ENCODE results near the gene SERPINB6. TPM values are rescaled to one million over a fixed set of nuclear protein-coding genes. Genes with fewer than 3 reads are reported as not detected.
A peak's percentile ranks its signal among the peaks of the same experiment; 100 is the strongest.

SERPINB6 gene
- total RNA-seq, 2 donors from 2014 or later: 128 to 150 TPM

DNA sequence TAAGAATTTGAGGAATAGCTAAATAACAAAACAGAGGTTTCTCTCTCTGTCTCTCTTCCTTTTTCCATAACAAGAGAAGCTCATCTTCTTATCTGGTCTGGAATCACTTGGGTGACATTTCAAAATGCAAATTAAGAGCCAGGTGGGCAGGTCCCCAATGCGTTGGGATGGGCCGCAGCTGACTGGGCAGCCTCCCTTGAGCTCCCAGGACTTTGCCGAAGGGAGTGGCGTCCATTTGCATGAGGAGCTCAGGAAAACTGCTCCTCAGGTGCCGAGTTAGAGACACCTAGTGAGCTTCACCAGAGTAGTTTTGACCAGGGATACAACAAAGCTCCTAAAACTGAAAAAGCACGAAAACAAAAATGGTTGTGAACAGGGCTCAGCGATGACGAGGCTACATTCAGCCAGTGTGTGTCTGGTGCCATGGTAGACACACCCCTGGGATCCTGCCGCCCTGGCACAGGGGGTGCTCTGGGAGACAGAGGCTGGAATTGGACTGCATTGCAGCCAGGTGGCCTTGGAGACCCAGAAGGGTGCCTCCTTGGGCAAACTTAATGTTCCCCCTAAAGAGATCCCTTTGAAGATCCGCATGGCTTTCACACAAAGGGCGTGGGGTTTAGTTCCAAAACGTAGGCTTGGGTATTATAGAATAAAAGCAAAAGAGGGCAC lies 13.5 kb upstream of the SERPINB6 start:
- no peak overlapping the region for H3K4me3 ChIP-seq (ENCODE audit: low read length)
- H3K4me3 Mint-ChIP-seq: peak overlapping the region; percentile 8
- H3K27me3 Mint-ChIP-seq (ENCODE audit: insufficient read depth): no peaks in the 10 kb centered on the region
- H3K27me3 ChIP-seq (ENCODE audit: control insufficient read depth, insufficient read depth, low read length, poor library complexity, severe bottlenecking): no peaks in the 10 kb centered on the region
- 70 to 71% methylated on average over 12 of the region's 12 CpGs for WGBS, 2 experiments (ENCODE audit: insufficient coverage in 1 of 2, insufficient read length in 1 of 2)
- H3K9ac ChIP-seq (ENCODE audit: extremely low read depth, low read length, poor library complexity, severe bottlenecking): no peak overlapping the region
- H3K36me3 ChIP-seq (ENCODE audit: control insufficient read depth, insufficient read depth, low read length): no peaks in the 10 kb centered on the region
- H3K4me1 Mint-ChIP-seq: peaks cover 69% of the 10 kb centered on the region
- TF ChIP-seq CTCF (conservative IDR thresholded peaks at IDR 0.05): no peak
- peaks cover 27% of the 10 kb centered on the region for H3K4me1 ChIP-seq (ENCODE audit: control insufficient read depth, insufficient read depth, low read length)
- no peaks in the 10 kb centered on the region for H3K9me3 ChIP-seq (ENCODE audit: control insufficient read depth, low read length)
- DNase-seq: peak; percentile 86
- H3K9me3 Mint-ChIP-seq: no peaks in the 10 kb centered on the region
- peak overlapping the region; percentile 94 for H3K27ac Mint-ChIP-seq
- no peaks in the 10 kb centered on the region for H3K36me3 Mint-ChIP-seq (ENCODE audit: low read depth)
- H3K27ac ChIP-seq (ENCODE audit: low read depth, low read length): no peak overlapping the region

DNA sequence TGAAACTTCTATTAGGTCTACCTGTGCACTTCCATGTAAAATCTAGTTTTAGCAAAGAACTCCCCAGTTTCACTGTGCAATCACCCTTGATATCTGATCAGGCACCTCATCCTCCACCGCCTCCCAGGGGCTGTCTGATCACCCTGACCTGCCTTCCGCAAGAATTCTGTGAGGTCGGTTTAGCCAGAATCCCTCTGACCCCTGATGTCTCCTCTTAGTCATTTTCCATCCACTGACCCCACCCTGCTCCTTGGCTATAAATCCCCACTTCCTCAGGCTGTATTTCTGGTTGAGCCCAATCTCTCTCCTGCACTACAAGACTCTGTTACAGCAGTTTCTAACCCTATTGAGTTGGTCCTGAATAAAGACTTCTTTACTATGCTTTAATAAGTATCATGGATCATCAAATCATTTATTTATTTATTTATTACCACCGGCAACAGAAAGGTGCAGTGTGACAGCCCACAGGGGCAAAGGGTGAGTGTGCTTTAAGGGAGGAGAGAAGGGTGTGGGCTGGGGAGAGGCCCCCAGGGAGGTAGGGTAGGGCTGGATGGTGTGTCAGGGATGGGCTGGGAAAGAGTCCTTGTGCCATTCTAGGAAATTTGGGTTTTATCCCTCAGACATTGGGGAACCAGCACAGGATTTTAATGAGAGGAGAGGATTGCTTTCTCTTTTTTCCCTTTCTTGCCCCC lies 11.2 kb upstream of the SERPINB6 start:
- Mint-ChIP-seq H3K4me1 (peaks cover 76% of the 10 kb centered on the region), H3K27me3 (ENCODE audit: insufficient read depth) (no peaks in the 10 kb centered on the region), H3K4me3 (no peak overlapping the region), H3K9me3 (no peaks in the 10 kb centered on the region), H3K27ac (no peak overlapping the region), H3K36me3 (ENCODE audit: low read depth) (no peaks in the 10 kb centered on the region)
- H3K4me1 ChIP-seq (ENCODE audit: control insufficient read depth, insufficient read depth, low read length): peaks cover 32% of the 10 kb centered on the region
- WGBS, 2 experiments (ENCODE audit: insufficient coverage in 1 of 2, insufficient read length in 1 of 2): 78 to 94% methylated on average over 3 to 4 of the region's 4 CpGs
- no peaks in the 10 kb centered on the region for H3K27me3 ChIP-seq (ENCODE audit: control insufficient read depth, insufficient read depth, low read length, poor library complexity, severe bottlenecking)
- DNase-seq: peak; percentile 43
- H3K4me3 ChIP-seq (ENCODE audit: low read length): no peak overlapping the region
- TF ChIP-seq CTCF (conservative IDR thresholded peaks at IDR 0.05): no peak
- no peaks in the 10 kb centered on the region for H3K36me3 ChIP-seq (ENCODE audit: control insufficient read depth, insufficient read depth, low read length)
- no peak overlapping the region for H3K9ac ChIP-seq (ENCODE audit: extremely low read depth, low read length, poor library complexity, severe bottlenecking)
- H3K27ac ChIP-seq (ENCODE audit: low read depth, low read length): no peak overlapping the region
- H3K9me3 ChIP-seq (ENCODE audit: control insufficient read depth, low read length): no peaks in the 10 kb centered on the region

DNA sequence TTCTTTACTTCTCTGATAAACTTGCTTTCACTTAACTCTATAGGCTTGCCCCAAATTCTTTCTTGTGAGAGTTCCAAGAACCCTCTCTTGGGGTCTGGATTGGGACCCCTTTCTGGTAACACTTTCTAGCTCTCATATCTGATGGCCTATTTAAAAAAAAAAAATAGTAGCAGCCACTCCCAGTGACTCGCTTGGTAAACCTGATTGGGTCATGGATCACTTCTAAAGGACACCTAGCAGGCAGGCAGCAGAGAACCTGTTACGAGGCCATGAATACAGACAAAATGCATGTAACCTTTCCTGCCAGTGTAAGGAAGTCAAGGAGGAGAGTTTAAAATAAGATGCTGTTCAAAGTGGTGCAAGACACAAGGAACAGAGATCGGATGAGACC lies 9.1 kb upstream of the SERPINB6 start:
- peaks cover 70% of the 10 kb centered on the region for H3K4me1 Mint-ChIP-seq
- no peak overlapping the region for H3K4me3 Mint-ChIP-seq
- no peaks in the 10 kb centered on the region for H3K9me3 Mint-ChIP-seq
- H3K27me3 ChIP-seq (ENCODE audit: control insufficient read depth, insufficient read depth, low read length, poor library complexity, severe bottlenecking): no peaks in the 10 kb centered on the region
- H3K4me3 ChIP-seq (ENCODE audit: low read length): no peak overlapping the region
- no peaks in the 10 kb centered on the region for H3K27me3 Mint-ChIP-seq (ENCODE audit: insufficient read depth)
- TF ChIP-seq CTCF (conservative IDR thresholded peaks at IDR 0.05): no peak
- no peak overlapping the region for H3K27ac ChIP-seq (ENCODE audit: low read depth, low read length)
- peak; percentile 46 for DNase-seq
- H3K9ac ChIP-seq (ENCODE audit: extremely low read depth, low read length, poor library complexity, severe bottlenecking): no peak overlapping the region
- 89 to 96% methylated on average over 2 to 3 of the region's 3 CpGs for WGBS, 2 experiments (ENCODE audit: insufficient coverage in 1 of 2, insufficient read length in 1 of 2)
- H3K27ac Mint-ChIP-seq: peak overlapping the region; percentile 16
- no peaks in the 10 kb centered on the region for H3K36me3 ChIP-seq (ENCODE audit: control insufficient read depth, insufficient read depth, low read length)
- no peaks in the 10 kb centered on the region for H3K9me3 ChIP-seq (ENCODE audit: control insufficient read depth, low read length)
- peaks cover 30% of the 10 kb centered on the region for H3K4me1 ChIP-seq (ENCODE audit: control insufficient read depth, insufficient read depth, low read length)
- H3K36me3 Mint-ChIP-seq (ENCODE audit: low read depth): no peaks in the 10 kb centered on the region
